Inferior parietal cortex (tissue), 1 donor: ENCODE measurements around the gene NUDT14.

Source experiments
- DNase-seq: peaks from one replicate; pipeline ENCODE4 v3.0.0-alpha.2; 2016; ENCODE audit errors: extremely low spot score

NUDT14 gene

DNA sequence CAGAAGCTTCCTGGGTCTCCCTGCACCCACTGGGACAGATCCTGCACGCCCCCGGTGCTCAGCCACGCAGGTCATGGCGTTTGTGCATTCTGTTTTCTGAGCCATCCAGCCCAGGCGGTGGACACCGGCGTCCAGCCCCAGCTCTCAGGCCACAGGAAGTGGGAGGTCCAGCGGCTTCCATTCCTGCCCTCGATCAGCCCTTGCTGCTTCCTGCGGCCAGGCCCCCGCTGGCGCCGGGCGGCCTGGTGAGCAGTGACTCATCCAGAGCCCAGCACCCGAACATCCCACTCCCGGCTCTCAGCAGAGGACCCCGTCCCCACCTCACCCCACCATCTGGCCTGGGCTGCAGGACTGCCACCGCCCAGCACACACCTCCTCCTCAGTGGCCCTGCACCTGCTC is 18.0 kb upstream of the NUDT14 start:
- no peak for DNase-seq

DNA sequence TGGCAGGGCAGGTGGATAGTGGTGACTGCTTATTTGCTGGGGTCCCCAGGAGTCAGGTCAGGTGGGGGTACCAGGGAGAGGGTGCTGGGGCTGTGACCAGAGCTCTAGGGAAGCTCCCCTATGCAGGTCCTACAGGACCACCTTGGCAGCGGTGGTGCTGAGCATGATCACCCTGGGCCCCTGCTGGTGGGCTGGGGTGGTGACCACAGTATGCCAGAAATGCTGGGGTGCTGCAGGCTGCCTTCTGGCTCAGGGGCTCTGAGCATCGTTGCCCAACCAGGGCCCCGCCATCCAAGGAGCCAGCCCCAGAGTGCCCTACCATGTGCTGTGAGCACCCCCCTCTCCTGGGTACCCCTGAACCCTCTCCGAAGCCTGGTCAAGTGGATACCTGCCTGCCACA is 17.5 kb upstream of the NUDT14 start:
- DNase-seq = no peak

DNA sequence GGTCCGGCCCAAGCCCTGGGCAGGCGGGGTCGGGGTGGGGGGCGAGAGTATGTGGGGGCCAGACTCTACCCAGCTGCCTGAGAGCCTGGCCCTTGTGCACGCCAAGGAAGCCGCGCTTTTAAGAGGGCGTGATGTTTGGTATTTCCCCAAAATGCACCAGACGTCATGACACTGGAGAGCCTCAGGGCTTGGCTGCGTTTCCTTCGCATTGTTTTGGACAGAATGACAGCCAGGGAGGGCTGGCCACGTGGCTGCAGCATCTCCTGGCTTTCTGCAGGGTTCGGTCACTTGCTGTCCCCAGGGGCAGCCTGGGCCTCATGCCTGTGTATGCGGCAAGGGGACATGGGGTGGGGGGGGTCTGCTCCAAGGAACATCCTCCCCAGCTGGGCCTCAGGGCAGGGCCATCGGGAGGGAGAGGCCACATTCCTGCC is 16.1 kb upstream of the NUDT14 start:
- DNase-seq = no peak

DNA sequence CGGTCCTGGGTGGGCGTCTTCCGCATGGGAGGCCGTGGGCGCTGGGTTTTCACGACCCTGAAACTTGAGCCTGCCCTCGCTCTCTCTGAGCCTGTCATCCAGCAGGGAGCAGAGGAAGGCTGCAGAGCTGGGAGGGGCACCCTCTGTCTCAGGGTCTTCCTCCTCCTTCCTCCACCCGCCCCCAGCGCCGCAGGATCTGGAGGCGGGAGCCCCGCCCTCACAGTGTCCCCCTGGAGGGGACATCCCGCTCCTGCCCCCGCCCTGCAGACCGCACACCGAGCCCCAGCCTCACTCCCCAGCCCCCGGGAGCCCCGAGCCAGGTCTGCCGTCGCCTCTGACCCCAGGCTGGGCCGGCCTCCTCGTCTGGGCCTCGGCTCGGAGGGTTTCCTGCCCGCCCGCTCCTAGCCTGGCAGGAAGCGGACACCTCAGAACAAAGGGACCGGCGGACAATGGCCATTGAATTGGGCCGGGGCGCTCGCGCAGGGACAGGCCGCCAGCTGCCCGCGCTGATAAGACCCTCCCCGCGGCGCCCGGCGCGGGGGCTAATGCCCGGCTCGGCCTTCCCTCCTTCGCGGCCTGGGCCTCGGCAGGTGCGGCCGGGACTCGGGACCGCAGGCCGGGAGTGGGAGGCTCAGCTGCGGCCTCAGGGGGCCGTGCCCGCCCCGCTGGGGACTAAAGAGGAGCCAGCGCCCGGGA is 15.3 kb upstream of the NUDT14 start:
- DNase-seq = no peak

DNA sequence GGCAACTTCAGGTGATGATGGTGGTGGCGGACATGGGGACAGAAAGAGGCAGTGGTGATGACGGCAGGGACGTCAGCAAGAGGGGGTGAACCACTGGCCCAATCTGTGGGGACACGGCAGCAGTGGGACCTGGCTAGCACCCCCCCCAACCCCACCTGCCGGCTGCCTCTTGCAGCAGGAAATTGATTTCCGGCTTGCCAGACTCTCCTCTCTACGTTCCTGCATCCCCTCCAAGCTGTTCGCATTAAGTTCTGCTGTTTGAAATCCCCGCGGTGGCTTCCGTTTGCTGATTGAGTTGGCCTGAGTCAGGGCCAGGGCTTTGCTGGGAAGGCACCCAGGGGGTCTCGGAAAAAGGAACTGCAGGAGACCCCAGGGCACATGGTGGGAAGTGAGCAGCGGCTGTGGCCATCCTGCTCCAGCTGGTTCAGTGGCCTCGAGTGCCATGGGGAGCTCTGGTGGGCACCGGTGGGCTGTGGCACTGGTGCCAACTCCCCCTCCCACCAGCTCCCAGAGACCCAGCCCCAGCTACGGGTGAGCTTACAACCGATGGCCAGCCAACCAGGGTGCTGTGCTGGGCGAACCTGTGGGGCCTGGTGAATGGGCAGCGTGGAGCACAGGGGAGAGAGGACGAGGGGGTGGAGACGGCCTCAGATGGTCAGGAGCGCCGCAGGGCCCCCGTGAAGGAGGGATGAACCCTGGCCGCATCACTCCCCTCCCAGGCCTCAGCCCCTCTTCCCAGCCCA is 14.6 kb upstream of the NUDT14 start:
- no peak for DNase-seq

DNA sequence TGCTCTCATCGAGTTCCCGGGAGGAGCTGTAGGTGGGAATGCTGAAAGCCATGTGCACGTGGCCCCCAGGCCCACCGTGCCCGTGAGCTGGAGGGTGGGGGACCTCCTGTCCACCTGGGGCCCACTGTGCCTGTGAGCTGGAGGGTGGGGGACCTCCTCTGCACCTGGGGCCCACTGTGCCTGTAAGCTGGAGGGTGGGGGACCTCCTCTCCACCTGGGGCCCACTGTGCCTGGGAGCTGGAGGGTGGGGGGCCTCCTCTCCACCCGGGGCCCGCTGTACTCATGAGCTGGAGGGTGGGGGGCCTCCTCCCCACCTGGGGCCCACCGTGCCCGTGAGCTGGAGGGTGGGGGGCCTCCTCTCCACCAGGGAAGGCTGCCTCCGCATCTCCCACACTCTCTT is 13.9 kb upstream of the NUDT14 start:
- no peak for DNase-seq

DNA sequence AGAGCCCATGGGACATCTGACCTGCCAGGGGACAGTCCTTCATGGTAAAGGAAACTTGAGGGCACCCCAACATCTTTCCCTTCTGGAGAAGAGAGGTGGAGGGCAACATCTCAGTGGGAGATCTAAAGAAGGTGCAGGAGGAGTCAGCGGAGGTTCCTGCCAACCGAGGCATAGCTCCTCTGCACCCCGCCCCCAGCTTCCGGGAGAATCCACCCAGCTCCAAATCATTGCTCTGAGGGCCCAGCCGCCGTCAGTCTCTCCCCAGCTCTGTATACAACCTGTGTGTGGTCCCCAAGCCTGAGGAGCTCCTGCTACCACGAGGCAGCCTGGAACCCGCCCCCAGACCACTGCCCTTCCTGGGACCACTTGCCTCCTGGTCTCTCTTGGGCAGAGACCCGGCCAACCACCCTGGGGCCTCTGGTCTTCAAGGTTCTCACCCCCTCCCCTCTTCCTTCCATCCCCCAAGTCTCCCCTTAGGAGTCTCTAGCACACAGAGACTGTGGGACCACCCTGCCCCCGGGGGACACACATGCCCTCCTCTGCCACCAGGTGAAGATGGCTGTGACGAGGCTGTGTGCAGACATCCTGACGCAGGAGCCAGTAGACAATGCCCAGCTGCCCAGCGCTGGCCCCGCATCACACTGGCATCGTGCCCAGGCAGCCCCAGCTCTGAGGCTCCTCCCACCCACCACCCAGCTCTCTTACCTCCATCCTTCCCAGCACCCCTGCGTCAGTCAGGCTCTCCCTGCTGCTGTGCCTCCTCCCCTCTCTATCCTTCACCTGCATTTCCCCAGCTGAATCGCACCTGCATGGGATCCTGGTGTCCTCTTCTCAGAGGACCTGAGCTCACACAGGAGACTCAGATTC is 13.0 kb upstream of the NUDT14 start:
- no peak for DNase-seq

DNA sequence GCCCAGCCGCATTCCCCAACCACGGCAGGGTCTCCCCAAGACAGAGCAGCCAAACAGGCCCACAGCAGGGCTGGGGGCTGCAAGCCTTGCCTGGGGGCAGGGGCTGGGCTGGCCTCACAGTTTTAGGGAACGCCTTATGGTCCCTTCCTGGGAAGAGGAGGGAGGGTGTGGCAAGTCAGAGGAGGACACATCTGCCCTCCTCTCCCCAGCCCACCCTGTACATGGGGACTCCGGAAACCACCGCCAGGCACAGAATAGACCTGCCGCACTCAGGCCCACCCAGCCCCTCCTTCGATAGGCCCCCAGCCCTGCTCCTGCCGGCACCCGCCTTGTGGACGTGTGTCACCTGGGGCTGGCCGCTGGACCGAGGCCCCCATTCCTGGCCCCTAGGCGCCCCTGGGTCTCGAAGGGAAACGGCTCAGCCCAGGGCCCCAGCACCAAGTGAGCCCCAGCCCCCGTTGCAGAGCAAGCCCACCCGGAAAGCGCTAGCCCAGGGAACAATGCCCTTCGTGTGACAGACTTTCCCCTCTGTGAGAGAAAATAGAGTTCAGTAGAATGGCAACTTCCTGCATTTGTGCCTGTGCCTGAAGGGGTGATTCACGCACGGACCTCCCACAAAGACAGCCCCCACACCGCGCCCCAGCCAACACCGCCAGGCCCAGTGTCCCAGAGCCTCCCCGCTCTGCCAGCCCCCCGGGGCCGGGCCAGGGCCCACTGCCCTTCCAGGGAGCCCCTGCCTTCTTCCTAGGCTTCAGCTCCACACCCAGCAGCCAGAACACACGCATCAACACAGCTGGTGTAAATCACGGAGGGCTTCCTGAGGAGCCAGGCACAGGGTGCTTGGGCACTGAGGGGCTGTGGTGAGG is 12.0 kb upstream of the NUDT14 start:
- DNase-seq = no peak

DNA sequence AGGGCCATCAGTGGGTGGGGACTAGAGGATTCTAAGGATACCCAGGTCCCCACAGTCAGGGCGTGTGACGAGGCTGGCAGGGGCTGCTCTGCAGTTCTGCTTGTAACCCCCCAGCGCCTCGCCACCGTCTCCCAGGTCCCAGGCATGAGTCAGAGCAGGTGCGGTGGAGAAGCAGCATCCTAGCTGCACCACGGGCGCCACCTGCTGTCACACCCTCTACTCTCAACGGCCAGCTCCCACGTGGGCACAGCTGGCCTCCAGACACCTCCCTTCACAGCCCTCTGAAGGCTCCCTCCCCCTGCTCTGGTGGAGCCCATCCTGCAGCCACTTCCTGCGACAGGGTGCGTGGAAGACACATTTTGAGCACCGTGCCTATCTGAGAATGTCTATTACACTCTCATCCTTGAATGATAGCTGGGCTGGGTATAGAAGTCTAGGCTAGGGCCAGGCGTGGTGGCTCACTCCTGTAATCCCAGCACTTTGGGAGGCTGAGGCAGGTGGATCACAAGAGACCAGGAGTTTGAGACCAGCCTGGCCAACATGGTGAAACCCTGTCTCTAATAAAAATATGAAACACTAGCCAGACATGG is 6.9 kb upstream of the NUDT14 start:
- no peak for DNase-seq

DNA sequence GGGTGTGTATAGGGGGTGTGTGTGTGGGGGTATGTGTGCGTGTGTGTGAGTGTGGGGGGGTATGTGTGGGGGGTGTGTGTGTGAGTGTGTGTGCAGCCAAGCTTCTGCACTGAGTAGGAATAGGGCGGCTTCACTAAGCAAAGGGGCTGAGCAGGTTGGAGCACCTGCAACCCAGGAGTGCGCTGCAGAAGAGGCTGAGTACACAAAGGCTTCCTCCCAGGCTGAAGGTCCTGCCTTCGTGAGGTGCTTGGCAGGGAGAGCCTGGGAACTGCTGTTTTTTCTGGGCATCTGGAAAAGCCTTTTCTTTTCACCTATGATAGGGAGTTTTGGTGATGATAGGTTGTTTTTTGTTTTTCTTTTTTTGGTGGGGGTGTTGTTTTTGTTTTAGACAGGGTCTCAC is 6.0 kb upstream of the NUDT14 start:
- no peak for DNase-seq

DNA sequence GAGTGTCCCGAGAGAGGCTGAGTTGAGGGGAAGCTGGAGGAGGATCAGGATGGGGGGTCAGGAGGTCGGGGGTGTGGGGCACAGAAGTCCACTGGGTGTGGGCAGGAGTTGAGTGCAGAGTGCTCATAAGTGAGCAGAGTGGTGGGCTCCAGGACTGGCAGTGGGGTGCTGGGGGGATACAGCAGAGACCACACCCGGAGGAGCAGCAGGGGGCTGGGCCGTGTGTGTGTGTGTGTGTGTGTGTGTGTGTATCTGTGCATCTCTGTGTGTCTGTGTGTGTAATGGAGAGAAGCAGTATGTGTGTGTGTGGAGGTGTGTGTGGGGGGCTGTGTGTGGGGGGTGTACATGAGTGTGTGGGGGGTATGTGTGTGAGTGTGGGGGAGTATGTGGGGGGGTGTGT is 4.9 kb upstream of the NUDT14 start:
- no peak for DNase-seq

DNA sequence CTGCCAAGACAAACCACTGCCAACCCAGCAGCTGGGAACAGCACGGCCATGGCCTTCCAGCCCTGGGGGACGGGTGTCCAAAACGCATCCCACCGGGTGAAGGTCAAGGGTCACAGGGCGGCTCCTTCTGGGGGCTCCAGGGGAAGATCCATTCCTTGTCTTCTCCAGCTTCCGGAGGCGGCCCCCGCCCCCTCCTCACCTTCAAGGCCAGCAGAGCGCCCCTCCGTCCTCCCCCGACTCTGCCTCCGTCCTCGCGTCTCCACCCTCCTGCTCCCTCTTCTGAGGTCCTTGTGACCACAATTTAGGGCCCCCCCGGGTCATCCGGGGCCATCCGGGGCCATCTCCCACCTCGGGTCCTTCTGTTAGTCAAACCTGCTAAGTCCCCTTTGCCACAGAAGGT is 3.9 kb upstream of the NUDT14 start:
- DNase-seq = no peak

DNA sequence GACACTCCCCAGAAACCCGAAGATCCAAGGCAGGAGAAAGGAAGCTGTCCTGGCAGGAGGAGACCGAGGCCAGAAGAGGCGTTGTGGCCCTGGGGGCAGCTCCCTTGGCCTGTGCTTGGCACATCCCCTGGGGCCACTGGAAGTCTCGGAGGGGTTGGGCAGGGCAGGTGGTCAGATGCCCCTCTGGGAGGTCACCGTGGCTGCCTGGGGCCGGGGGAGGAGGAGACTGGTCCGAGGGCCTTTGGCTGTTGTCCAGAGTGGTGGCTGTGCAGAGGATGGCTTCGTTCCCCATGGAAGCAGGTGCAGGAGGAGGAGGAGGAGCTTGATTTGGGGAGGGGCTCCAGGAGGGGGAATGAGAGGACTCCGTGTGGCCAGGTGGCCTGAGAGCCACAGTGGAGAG is 3.3 kb upstream of the NUDT14 start:
- DNase-seq = no peak

DNA sequence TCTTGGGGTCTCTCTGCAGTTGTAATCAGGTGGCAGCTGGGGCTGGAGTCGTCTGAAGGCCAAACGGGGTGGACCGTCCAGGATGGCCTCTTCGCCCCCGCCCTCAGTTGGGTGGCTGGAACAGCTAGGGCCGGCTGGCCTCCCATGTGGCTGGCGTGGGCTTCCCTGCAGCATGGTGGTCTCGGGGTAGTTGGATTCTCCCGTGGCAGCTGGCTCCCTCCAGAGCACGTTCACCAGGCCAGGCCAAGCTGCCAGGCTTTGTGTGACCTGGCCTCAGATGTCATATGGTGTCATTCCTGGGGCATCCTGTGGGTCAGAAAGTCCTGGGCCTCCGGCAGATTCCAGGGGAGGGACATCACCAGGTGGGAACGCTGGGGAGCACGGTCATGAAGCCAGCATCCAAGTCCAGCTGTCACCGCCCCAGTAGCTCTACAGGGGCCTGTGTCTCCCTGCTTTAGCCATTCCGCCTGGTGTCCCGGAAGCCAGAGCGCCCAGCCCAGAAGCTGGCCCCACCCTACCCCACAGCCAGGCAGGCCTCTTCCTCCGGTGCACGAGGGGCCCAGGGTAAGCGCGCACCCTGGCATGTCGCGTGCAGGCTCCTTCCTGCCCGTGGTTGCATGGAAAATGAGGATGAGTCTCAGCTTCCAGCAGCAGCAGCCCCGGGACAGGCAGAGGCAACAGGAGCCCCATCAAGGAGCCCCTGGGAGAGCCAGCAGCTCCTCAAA is 1.3 kb upstream of the NUDT14 start:
- no peak for DNase-seq

DNA sequence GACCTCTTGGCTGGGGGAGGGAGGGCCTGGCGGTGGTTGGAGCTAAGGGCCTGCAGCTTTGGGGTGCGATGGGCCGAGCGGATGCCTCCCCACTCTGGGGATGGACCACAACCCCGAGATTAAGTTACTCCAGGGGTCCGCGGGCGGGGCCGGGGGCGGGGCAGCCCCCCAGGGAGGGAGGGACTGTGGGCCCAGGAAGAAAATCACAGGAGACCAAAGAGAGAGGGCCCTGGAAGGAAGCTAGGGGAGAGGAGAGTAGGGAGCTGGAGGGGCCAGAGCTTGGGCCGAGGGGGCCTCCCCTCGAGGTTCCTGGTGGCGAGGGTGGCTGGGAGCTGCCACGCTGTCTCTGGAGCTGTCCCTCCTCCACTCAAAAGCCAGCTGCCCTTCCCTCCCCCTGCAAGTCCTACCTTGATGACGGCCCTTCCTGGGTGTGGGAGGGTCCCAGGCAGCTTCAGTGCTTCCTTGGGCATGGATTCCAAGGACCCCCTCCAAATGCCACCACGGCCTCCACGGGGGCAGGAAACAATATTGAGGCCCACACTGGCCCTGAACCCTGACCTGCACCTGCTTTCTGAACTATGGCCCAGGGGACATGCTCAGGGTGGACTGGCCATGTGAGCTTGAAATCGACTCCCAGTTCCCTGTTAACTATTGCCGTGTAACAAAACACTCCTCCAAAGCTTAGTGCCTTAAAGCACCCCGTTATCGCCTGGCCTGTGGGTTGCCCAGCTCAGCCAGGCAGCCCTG is 610 bp upstream of the NUDT14 start:
- no peak for DNase-seq

DNA sequence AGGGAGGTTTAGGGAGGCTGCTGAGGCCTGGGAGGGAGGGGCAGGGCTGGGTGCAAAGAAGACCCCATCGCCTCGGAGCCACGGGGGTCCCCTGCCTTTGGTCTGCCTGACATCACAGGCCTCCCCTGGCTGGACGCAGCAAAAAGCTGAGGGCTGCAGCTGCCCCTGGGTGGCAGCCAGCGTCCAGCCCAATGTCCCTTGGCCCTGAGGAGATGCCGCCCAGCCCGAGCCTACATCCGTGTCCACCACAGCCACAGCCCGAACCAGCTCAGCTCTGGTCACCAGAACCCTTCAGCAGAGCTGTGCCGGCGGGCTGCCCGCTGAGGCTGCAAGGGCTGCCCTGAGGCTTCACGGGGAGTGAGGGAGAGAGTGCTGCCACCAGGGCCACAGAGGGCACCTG is 1.9 kb downstream of the NUDT14 start:
- DNase-seq = no peak

DNA sequence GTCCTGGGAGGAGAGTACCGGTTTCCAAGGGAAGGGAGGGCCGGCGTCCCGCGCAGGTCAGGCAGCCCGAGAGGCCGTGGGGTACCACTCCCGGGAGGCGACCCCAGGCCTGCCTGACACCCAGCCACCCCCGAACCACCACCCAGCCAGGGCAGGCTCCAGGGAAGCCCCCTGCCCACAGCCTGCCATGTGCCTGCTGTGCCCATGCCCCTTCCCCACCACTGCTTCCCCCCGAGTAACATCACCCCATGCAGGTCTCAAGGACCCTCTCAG is 2.3 kb downstream of the NUDT14 start:
- DNase-seq = no peak

DNA sequence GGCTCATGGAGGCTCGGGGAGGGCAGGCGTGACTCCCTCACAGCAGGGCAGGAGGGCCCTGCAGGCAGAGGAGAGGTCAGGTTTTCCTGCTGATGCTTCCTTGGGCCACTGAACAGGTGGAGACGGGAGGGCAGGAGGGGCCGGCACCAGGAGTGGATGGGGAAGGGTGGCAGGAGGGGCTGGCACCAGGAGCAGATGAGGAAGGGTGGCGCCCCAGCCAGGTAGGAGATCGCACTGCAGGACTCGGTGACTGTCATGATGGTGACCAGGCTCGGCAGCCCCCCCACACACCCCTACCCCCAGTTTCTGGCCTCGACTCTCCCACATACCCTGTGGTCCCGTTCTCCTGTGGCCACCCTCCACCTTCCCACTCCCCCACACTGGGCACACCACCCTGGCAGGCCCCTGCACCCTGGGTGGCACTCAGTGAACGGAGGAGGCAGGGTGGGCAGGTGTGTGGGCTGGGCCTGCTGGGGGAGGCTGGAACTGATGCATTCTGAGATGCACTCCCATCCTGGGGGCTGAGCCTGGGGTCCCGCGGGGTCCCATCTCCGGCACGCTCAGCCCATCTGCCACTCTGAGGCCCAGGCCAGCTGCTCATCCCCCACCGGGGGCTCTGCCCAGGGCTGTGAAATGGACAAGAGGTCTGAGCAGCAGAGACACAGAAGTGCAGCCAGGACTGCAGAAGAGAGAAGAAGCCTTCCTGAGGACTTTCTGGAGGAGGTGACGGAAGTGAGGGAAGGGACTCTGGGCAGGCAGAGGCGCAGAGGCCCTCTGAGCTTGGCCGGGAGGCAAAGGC is 2.8 kb downstream of the NUDT14 start:
- no peak for DNase-seq

DNA sequence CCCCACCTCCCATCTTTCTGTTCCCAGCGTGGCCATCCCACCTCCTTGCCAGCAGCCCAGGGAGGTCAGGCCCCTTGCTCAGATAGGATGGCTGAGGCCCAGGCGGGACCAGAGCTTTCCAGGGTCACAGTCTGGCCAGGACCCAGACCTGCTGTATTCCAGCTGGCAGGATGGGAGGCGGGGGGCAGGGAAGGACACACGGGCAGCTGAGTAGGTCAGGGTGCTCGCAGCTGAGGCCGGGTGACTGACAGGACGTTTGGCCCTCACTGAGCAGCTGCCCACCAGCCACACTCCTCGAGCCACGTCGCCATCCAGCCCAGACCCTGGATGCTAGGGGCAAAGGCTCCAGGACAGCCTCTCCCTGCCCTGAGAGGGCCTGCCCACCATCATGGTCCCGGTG is 4.0 kb downstream of the NUDT14 start:
- DNase-seq = no peak
